IgD-negative memory B cell (primary cell): ENCODE measurements around the gene GABRB1. TPM values are rescaled to one million over a fixed set of nuclear protein-coding genes. Genes with fewer than 3 reads are reported as not detected.

Source experiments
- H3K27ac Mint-ChIP-seq, 3 donors: one replicate each; pipeline ENCODE4 v1.8.0; 2020 to 2022; ENCODE audit warnings: mild to moderate bottlenecking in 3 of 3, mixed read lengths in 3 of 3, moderate library complexity in 1 of 3
- H3K27me3 Mint-ChIP-seq: one replicate; pipeline ENCODE4 v1.8.0; 2021; ENCODE audit warnings: mixed read lengths
- H3K36me3 Mint-ChIP-seq: one replicate; pipeline ENCODE4 v1.8.0; 2020; ENCODE audit warnings: mild to moderate bottlenecking, mixed read lengths
- H3K4me1 Mint-ChIP-seq, 3 donors: one replicate each; pipeline ENCODE4 v1.8.0; 2020 to 2022; ENCODE audit warnings: mixed read lengths in 3 of 3, mild to moderate bottlenecking in 1 of 3
- H3K4me3 Mint-ChIP-seq, 4 donors: one replicate each; pipeline ENCODE4 v1.8.0; 2020 to 2022; ENCODE audit warnings: mild to moderate bottlenecking in 4 of 4, mixed read lengths in 4 of 4, moderate library complexity in 3 of 4
- H3K9me3 Mint-ChIP-seq, 3 donors: one replicate each; pipeline ENCODE4 v1.8.0; 2020 to 2021; ENCODE audit warnings: mixed read lengths in 3 of 3, mild to moderate bottlenecking in 1 of 3
- polyA plus RNA-seq: library from polyadenylated mRNA; unstranded; fragments of 300-500 nt; fragmentation: Illumina TruSeq; gene quantifications from one replicate; pipeline ENCODE4 v1.2.3, GENCODE V29; 2021

The GABRB1 gene
- polyA plus RNA-seq, 1 donor from 2014 or later = not detected

- Mint-ChIP-seq H3K4me3 (no peak overlapping the region), H3K4me1 (no peaks in the 10 kb centered on the region), H3K36me3 (no peaks in the 10 kb centered on the region), H3K9me3 (no peaks in the 10 kb centered on the region), H3K27ac (no peak overlapping the region), H3K27me3 (peaks cover 2% of the 10 kb centered on the region)
These were observed 164.3 kb downstream of the GABRB1 start for GRCh38 chr4:47195706-47196105.

GRCh38 chr4:47198791-47199190 is 167.4 kb downstream of the GABRB1 start:
- Mint-ChIP-seq H3K36me3 (no peaks in the 10 kb centered on the region), H3K9me3 (no peaks in the 10 kb centered on the region), H3K4me3 (no peak overlapping the region), H3K27ac (no peak overlapping the region), H3K4me1 (no peaks in the 10 kb centered on the region), H3K27me3 (no peaks in the 10 kb centered on the region)

- Mint-ChIP-seq H3K27me3 (no peaks in the 10 kb centered on the region), H3K36me3 (no peaks in the 10 kb centered on the region), H3K27ac (no peak overlapping the region), H3K4me1 (no peaks in the 10 kb centered on the region), H3K4me3 (no peak overlapping the region), H3K9me3 (no peaks in the 10 kb centered on the region)
These were observed 172.2 kb downstream of the GABRB1 start for GRCh38 chr4:47203593-47203992.

- no peak overlapping the region for H3K4me3 Mint-ChIP-seq
- no peaks in the 10 kb centered on the region for H3K9me3 Mint-ChIP-seq
- no peaks in the 10 kb centered on the region for H3K27me3 Mint-ChIP-seq
- H3K36me3 Mint-ChIP-seq = no peaks in the 10 kb centered on the region
- H3K4me1 Mint-ChIP-seq = no peaks in the 10 kb centered on the region
- no peak overlapping the region for H3K27ac Mint-ChIP-seq
These were observed 176.2 kb downstream of the GABRB1 start for GRCh38 chr4:47207555-47207954.

GRCh38 chr4:47209833-47210232 is 178.5 kb downstream of the GABRB1 start:
- Mint-ChIP-seq H3K4me3 (no peak overlapping the region), H3K9me3 (no peaks in the 10 kb centered on the region)

GRCh38 chr4:47210828-47211227 is 179.5 kb downstream of the GABRB1 start:
- Mint-ChIP-seq H3K36me3 (no peaks in the 10 kb centered on the region), H3K27me3 (no peaks in the 10 kb centered on the region), H3K27ac (no peak overlapping the region), H3K9me3 (no peaks in the 10 kb centered on the region), H3K4me3 (no peak overlapping the region), H3K4me1 (no peaks in the 10 kb centered on the region)

More at GRCh38 chr4:47209833-47210232, 178.5 kb downstream of the GABRB1 start:
- no peaks in the 10 kb centered on the region for H3K36me3 Mint-ChIP-seq
- H3K4me1 Mint-ChIP-seq = no peaks in the 10 kb centered on the region
- no peaks in the 10 kb centered on the region for H3K27me3 Mint-ChIP-seq
- H3K27ac Mint-ChIP-seq = no peak overlapping the region

- Mint-ChIP-seq H3K27me3 (no peaks in the 10 kb centered on the region), H3K27ac (no peak overlapping the region), H3K36me3 (no peaks in the 10 kb centered on the region), H3K9me3 (no peaks in the 10 kb centered on the region), H3K4me1 (no peaks in the 10 kb centered on the region), H3K4me3 (no peak overlapping the region)
These were observed 181.7 kb downstream of the GABRB1 start for GRCh38 chr4:47213106-47213505.

GRCh38 chr4:47213539-47213938 is 182.2 kb downstream of the GABRB1 start:
- no peaks in the 10 kb centered on the region for H3K9me3 Mint-ChIP-seq
- no peaks in the 10 kb centered on the region for H3K36me3 Mint-ChIP-seq
- no peaks in the 10 kb centered on the region for H3K27me3 Mint-ChIP-seq
- no peak overlapping the region for H3K27ac Mint-ChIP-seq
- no peak overlapping the region for H3K4me3 Mint-ChIP-seq
- no peaks in the 10 kb centered on the region for H3K4me1 Mint-ChIP-seq

GRCh38 chr4:47213971-47214370 is 182.6 kb downstream of the GABRB1 start:
- no peaks in the 10 kb centered on the region for H3K9me3 Mint-ChIP-seq
- no peaks in the 10 kb centered on the region for H3K4me1 Mint-ChIP-seq
- no peaks in the 10 kb centered on the region for H3K36me3 Mint-ChIP-seq
- no peaks in the 10 kb centered on the region for H3K27me3 Mint-ChIP-seq
- H3K27ac Mint-ChIP-seq = no peak overlapping the region
- no peak overlapping the region for H3K4me3 Mint-ChIP-seq

GRCh38 chr4:47215759-47216158 is 184.4 kb downstream of the GABRB1 start:
- Mint-ChIP-seq H3K36me3 (no peaks in the 10 kb centered on the region), H3K27ac (no peak overlapping the region), H3K4me1 (no peaks in the 10 kb centered on the region), H3K9me3 (no peaks in the 10 kb centered on the region), H3K4me3 (no peak overlapping the region), H3K27me3 (no peaks in the 10 kb centered on the region)

GRCh38 chr4:47217291-47217690 is 185.9 kb downstream of the GABRB1 start:
- Mint-ChIP-seq H3K4me1 (no peaks in the 10 kb centered on the region), H3K36me3 (no peaks in the 10 kb centered on the region)

GRCh38 chr4:47217884-47218283 is 186.5 kb downstream of the GABRB1 start:
- H3K4me3 Mint-ChIP-seq = no peak overlapping the region
- no peaks in the 10 kb centered on the region for H3K9me3 Mint-ChIP-seq
- no peaks in the 10 kb centered on the region for H3K4me1 Mint-ChIP-seq
- no peak overlapping the region for H3K27ac Mint-ChIP-seq
- no peaks in the 10 kb centered on the region for H3K27me3 Mint-ChIP-seq
- no peaks in the 10 kb centered on the region for H3K36me3 Mint-ChIP-seq

More at GRCh38 chr4:47217291-47217690, 185.9 kb downstream of the GABRB1 start:
- Mint-ChIP-seq H3K27ac (no peak overlapping the region), H3K4me3 (no peak overlapping the region), H3K27me3 (no peaks in the 10 kb centered on the region), H3K9me3 (no peaks in the 10 kb centered on the region)

GRCh38 chr4:47218631-47219030 is 187.3 kb downstream of the GABRB1 start:
- no peaks in the 10 kb centered on the region for H3K36me3 Mint-ChIP-seq
- no peaks in the 10 kb centered on the region for H3K27me3 Mint-ChIP-seq
- no peaks in the 10 kb centered on the region for H3K4me1 Mint-ChIP-seq

GRCh38 chr4:47219586-47219985 is 188.2 kb downstream of the GABRB1 start:
- H3K27me3 Mint-ChIP-seq = no peaks in the 10 kb centered on the region
- H3K4me3 Mint-ChIP-seq = no peak overlapping the region
- no peaks in the 10 kb centered on the region for H3K36me3 Mint-ChIP-seq
- H3K9me3 Mint-ChIP-seq = no peaks in the 10 kb centered on the region
- H3K4me1 Mint-ChIP-seq = no peaks in the 10 kb centered on the region
- H3K27ac Mint-ChIP-seq = peak overlapping the region in 1 of 3 donors; percentile 11

More at GRCh38 chr4:47218631-47219030, 187.3 kb downstream of the GABRB1 start:
- Mint-ChIP-seq H3K27ac (no peak overlapping the region), H3K9me3 (no peaks in the 10 kb centered on the region), H3K4me3 (no peak overlapping the region)

GRCh38 chr4:47221721-47222120 is 190.4 kb downstream of the GABRB1 start:
- H3K36me3 Mint-ChIP-seq = no peaks in the 10 kb centered on the region
- no peaks in the 10 kb centered on the region for H3K9me3 Mint-ChIP-seq
- no peak overlapping the region for H3K27ac Mint-ChIP-seq
- H3K27me3 Mint-ChIP-seq = no peaks in the 10 kb centered on the region
- no peaks in the 10 kb centered on the region for H3K4me1 Mint-ChIP-seq
- H3K4me3 Mint-ChIP-seq = no peak overlapping the region

- Mint-ChIP-seq H3K27ac (no peak overlapping the region), H3K36me3 (no peaks in the 10 kb centered on the region), H3K9me3 (no peaks in the 10 kb centered on the region), H3K4me1 (no peaks in the 10 kb centered on the region), H3K4me3 (no peak overlapping the region), H3K27me3 (no peaks in the 10 kb centered on the region)
These were observed 190.9 kb downstream of the GABRB1 start for GRCh38 chr4:47222276-47222675.

GRCh38 chr4:47224361-47224760 is 193.0 kb downstream of the GABRB1 start:
- Mint-ChIP-seq H3K27me3 (no peaks in the 10 kb centered on the region), H3K4me1 (no peaks in the 10 kb centered on the region), H3K4me3 (no peak overlapping the region), H3K27ac (no peak overlapping the region), H3K36me3 (no peaks in the 10 kb centered on the region), H3K9me3 (peaks cover 0 to 4% (median 0%) of the 10 kb centered on the region in 3 donors)
